ENCODE measurements around the gene ZWILCH. TPM values are rescaled to one million over a fixed set of nuclear protein-coding genes. Genes with fewer than 3 reads are reported as not detected.
A peak's percentile ranks its signal among the peaks of the same experiment; 100 is the strongest.

ZWILCH gene
- total and polyA plus RNA-seq, 10 donors: 3.6 to 12.8 (median 6.4) TPM

DNA sequence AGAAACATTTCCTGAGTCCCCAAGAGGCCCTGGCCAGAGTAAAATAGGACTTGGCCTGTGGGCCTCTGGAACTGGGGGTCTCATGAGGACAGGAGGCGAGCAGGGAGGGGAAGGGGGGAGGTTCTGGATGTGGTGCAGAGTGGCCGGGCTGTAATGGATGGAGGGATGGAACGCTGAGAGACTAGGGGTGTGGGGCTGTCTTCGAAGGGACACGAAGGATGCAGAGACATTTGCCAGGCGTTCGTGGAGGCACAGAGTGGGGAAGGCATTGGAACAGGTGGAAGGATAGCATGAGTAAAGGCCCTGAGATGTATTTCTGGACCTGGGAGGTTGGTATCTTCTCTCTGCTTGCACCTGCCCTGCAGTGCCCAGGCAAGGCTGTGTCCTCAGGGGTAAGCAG is 62.8 kb downstream of the ZWILCH start:
- WGBS, 5 donors: 84 to 94% (median 92%) methylated on average over 7 of the region's 7 CpGs
- peak; percentile 39 for DNase-seq
- Histone ChIP-seq H3K27ac (no peak overlapping the region), H3K4me1 (peaks cover 0 to 10% (median 3%) of the 10 kb centered on the region in 6 donors), H3K9me3 (no peaks in the 10 kb centered on the region), H3K36me3 (no peaks in the 10 kb centered on the region), H3K4me3 (no peak overlapping the region), H3K27me3 (replicated peaks in 1 of 7) (no peaks in the 10 kb centered on the region)
- no peak for TF ChIP-seq POLR2A (IDR thresholded peaks at IDR 0.05)
- TF ChIP-seq, protein P1, sequence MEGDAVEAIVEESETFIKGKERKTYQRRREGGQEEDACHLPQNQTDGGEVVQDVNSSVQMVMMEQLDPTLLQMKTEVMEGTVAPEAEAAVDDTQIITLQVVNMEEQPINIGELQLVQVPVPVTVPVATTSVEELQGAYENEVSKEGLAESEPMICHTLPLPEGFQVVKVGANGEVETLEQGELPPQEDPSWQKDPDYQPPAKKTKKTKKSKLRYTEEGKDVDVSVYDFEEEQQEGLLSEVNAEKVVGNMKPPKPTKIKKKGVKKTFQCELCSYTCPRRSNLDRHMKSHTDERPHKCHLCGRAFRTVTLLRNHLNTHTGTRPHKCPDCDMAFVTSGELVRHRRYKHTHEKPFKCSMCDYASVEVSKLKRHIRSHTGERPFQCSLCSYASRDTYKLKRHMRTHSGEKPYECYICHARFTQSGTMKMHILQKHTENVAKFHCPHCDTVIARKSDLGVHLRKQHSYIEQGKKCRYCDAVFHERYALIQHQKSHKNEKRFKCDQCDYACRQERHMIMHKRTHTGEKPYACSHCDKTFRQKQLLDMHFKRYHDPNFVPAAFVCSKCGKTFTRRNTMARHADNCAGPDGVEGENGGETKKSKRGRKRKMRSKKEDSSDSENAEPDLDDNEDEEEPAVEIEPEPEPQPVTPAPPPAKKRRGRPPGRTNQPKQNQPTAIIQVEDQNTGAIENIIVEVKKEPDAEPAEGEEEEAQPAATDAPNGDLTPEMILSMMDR (IDR thresholded peaks at IDR 0.05 in 8 of 11, conservative IDR thresholded peaks at IDR 0.05 in 3 of 11): no peak
- TF ChIP-seq POLR2AphosphoS5 (IDR thresholded peaks at IDR 0.05): no peak
- intact Hi-C loops (cut with DNase I; ENCODE audit: low total_unique reads): no loop called here

DNA sequence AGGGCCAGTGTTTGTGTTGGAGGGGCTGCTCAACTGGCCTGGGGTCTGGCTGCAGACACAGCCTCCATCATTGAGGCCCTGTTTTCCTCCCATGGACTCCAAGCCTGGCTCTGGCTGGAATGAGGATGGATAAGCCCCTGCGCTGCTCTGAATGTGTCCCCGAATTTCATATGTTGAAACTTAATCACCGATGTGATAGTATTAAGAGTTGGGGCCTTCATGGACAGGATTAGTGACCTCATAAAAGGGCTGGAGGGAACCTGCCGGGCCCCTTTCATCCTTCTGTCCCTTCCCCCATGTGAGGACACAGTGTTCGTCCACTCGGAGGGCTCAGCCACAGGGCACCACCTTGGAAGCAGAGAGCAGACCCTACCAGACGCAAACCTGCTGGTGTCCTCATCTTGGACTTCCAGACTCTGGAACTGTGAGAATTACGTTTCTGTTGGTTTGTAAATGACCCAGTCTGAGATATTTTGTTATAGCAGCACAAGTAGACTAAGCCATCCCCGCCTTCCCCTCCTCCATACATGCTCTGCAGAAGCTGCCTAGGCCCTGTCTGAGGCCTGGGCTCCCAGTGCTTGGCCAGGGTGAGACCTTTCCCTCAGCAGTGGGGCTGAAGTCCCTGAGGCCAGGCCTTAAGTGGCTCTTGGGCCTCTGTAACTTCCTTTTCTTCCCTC is 64.5 kb downstream of the ZWILCH start:
- H3K4me1 ChIP-seq: peaks cover 0 to 10% (median 3%) of the 10 kb centered on the region in 6 donors
- H3K4me3 ChIP-seq: no peak overlapping the region
- 78 to 91% (median 84%) methylated on average over 8 to 9 of the region's 9 CpGs for WGBS, 5 donors
- peak; percentile 24 for DNase-seq
- H3K27ac ChIP-seq: no peak overlapping the region
- no peaks in the 10 kb centered on the region for H3K9me3 ChIP-seq
- TF ChIP-seq POLR2AphosphoS5 (IDR thresholded peaks at IDR 0.05): no peak
- TF ChIP-seq, protein P1 (IDR thresholded peaks at IDR 0.05 in 8 of 11, conservative IDR thresholded peaks at IDR 0.05 in 3 of 11): no peak
- TF ChIP-seq POLR2A (IDR thresholded peaks at IDR 0.05): no peak
- intact Hi-C loops (cut with DNase I; ENCODE audit: low total_unique reads): no loop called here
- no peaks in the 10 kb centered on the region for H3K36me3 ChIP-seq
- H3K27me3 ChIP-seq (replicated peaks in 1 of 7): no peaks in the 10 kb centered on the region

DNA sequence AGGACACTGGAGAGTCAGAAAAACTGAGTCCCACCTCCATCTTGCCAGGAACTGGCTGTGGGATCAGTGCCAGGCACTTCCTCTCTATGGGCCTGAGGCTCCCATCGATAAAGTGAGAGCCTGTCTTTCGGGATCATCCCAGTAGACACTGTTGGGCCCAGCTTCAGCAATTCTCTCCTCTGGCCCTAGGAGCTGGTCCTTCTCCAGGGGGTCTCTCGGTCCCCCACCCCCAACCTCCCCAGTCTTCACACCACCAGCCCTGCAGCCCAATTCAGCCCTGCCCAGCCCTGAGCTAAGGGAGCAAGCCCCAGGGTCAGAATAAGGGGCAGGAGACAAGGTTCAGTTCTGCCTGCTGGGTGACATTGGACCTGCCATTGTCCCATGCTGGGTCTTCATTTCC is 65.2 kb downstream of the ZWILCH start:
- no peak for TF ChIP-seq POLR2A (IDR thresholded peaks at IDR 0.05)
- TF ChIP-seq POLR2AphosphoS5 (IDR thresholded peaks at IDR 0.05): no peak
- TF ChIP-seq, protein P1 (IDR thresholded peaks at IDR 0.05 in 8 of 11, conservative IDR thresholded peaks at IDR 0.05 in 3 of 11): no peak
- Histone ChIP-seq H3K27me3 (replicated peaks in 1 of 7) (no peaks in the 10 kb centered on the region), H3K4me1 (peaks cover 0 to 10% (median 3%) of the 10 kb centered on the region in 6 donors), H3K36me3 (no peaks in the 10 kb centered on the region), H3K27ac (no peak overlapping the region), H3K9me3 (no peaks in the 10 kb centered on the region), H3K4me3 (no peak overlapping the region)
- WGBS, 5 donors: 40 to 100% (median 90%) methylated on average over 1 to 3 of the region's 3 CpGs
- intact Hi-C loops (cut with DNase I; ENCODE audit: low total_unique reads): no loop called here
- peak; percentile 53 for DNase-seq

DNA sequence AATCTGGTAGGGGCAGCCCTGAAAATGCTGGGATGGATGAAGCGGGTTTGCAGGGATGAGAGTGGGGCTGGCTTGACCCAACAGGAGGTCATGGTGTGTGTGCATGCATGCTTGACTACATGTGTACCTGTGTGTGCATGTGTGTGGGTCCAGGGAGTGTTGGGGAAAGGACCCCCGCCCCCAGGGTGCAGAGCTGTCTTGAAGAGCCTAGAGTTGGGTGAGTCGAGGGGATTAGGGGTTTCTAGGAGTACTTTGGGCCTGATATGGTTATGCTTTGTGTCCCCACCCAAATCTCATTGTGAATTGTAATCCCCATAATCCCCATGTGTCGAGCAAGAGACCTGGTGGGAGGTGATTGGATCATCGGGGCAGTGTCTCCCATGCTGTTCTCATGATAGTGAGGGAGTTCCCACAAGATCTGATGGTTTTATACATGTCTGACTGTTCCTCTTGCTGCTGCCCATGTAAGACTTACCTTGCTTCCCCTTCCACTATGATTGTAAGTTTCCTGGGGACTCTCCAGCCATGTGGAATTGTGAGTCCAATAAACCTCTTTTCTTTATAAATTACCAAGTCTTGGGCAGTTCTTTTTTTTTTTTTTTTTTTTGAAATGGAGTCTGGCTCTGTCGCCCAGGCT is 65.8 kb downstream of the ZWILCH start:
- whole genome bisulfite sequencing, 5 donors: 76 to 90% (median 79%) methylated on average over 6 of the region's 6 CpGs
- H3K27ac ChIP-seq: no peak overlapping the region

More for the DNA sequence above, 65.8 kb downstream of the ZWILCH start:
- H3K36me3 ChIP-seq: no peaks in the 10 kb centered on the region
- no peaks in the 10 kb centered on the region for H3K27me3 ChIP-seq (replicated peaks in 1 of 7)
- H3K9me3 ChIP-seq: no peaks in the 10 kb centered on the region
- TF ChIP-seq, protein P1 (IDR thresholded peaks at IDR 0.05 in 8 of 11, conservative IDR thresholded peaks at IDR 0.05 in 3 of 11): no peak
- TF ChIP-seq POLR2AphosphoS5 (IDR thresholded peaks at IDR 0.05): no peak
- no peak for TF ChIP-seq POLR2A (IDR thresholded peaks at IDR 0.05)
- peaks cover 0 to 10% (median 3%) of the 10 kb centered on the region in 6 donors for H3K4me1 ChIP-seq
- intact Hi-C loops (cut with DNase I; ENCODE audit: low total_unique reads): no loop called here
- no peak overlapping the region for H3K4me3 ChIP-seq
- DNase-seq: peak; percentile 45
